HCT116 (cell line): ENCODE data around the gene PIGN. TPM values are rescaled to one million over a fixed set of nuclear protein-coding genes. Genes with fewer than 3 reads are reported as not detected.

Experiments used
- ATAC-seq: fragments of 200-7000 bp; cut with Tn5 transposase; 2 replicates; pipeline ENCODE4 v1.9.1; 2020; ENCODE audit warnings: mild to moderate bottlenecking, moderate library complexity
- BruUV-seq: library from RNA; stranded (reverse); fragments of 400-500 nt; replicated peaks from 2 replicates; lab custom pipeline; 2021; lab: Mats Ljungman, UMichigan
- CTCF ChIA-PET: fragments of 300-600 bp; sonication (Branson Sonifier 250); formaldehyde crosslinking; loops from one replicate; lab custom pipeline; 2021; ENCODE audit warnings: antibody characterized with exemption; lab: Charles Lee
- POLR2A ChIA-PET: fragments of 300-600, 350-600 bp; sonication (Branson Sonifier 250); formaldehyde crosslinking; loops from one replicate; lab custom pipeline; 2021; ENCODE audit warnings: antibody characterized with exemption; lab: Charles Lee
- RAD21 ChIA-PET, 2 experiments: fragments of 300-600 bp; sonication (Branson Sonifier 250); formaldehyde crosslinking; loops; one replicate each; lab custom pipeline; 2023; ENCODE audit warnings: low total read pairs in 2 of 2; ENCODE audit not compliant: uncharacterized antibody in 2 of 2, unreplicated experiment in 2 of 2, low non-redundant PET in 1 of 2; lab: Charles Lee
- DNase-seq: peaks from one replicate; pipeline ENCODE4 v3.0.0-alpha.2; 2010; ENCODE audit warnings: low read depth, low spot score
- H2AFZ ChIP-seq: fragments of 200-600 bp; shearing (Covaris generic), sonication (generic); 2 replicates; pipeline ENCODE4 v1.6.1; 2017; ENCODE audit warnings: low read depth, mixed run types, mixed read lengths, antibody characterized with exemption, low read length; ENCODE audit not compliant: poor library complexity, severe bottlenecking
- H3K27ac ChIP-seq: 2 replicates; pipeline ENCODE4 v1.5.1; 2012; ENCODE audit warnings: low read depth, low read length
- H3K27me3 ChIP-seq: fragments of 200-600 bp; sonication (generic); 2 replicates; pipeline ENCODE4 v1.6.1; 2016; ENCODE audit warnings: mixed run types, low read length, mixed read lengths; ENCODE audit not compliant: insufficient read depth
- H3K36me3 ChIP-seq, 2 experiments: fragments of 200-500 bp in 1 of 2; fragments of 200-600 bp in 1 of 2; sonication (Bioruptor generic) in 1 of 2; sonication (generic) in 1 of 2; 2 replicates each; pipeline versions ENCODE4 v1.5.1 to v1.6.1; 2014 to 2016; ENCODE audit warnings: low read length in 2 of 2, inconsistent platforms in 1 of 2, mixed read lengths in 1 of 2, mixed run types in 1 of 2; ENCODE audit not compliant: insufficient read depth in 2 of 2, control insufficient read depth in 1 of 2
- H3K4me1 ChIP-seq, 2 experiments: fragments of 200-600 bp in 1 of 2; sonication (generic) in 1 of 2; 2 replicates each; pipeline versions ENCODE4 v1.5.1 to v1.6.1; 2012 to 2017; ENCODE audit warnings: low read length in 2 of 2, inconsistent platforms in 1 of 2, mild to moderate bottlenecking in 1 of 2, mixed read lengths in 1 of 2, mixed run types in 1 of 2, moderate library complexity in 1 of 2; ENCODE audit not compliant: insufficient read depth in 2 of 2, control insufficient read depth in 1 of 2
- H3K4me2 ChIP-seq: fragments of 200-600 bp; sonication (generic); 2 replicates; pipeline ENCODE4 v1.6.1; 2017; ENCODE audit warnings: mixed run types, low read length, mixed read lengths
- H3K4me3 ChIP-seq, 2 experiments: fragments of 200-600 bp in 1 of 2; sonication (generic) in 1 of 2; replicated peaks in 1 of 2; 2 replicates each; pipeline ENCODE4 v1.5.1; 2011 to 2016; ENCODE audit warnings: low read length in 2 of 2, control low read depth in 1 of 2, low read depth in 1 of 2, mild to moderate bottlenecking in 1 of 2, mixed read lengths in 1 of 2, mixed run types in 1 of 2
- H3K79me2 ChIP-seq: fragments of 200-600 bp; sonication (generic); 2 replicates; pipeline ENCODE4 v1.6.1; 2017; ENCODE audit warnings: mild to moderate bottlenecking, mixed run types, low read length, moderate library complexity, mixed read lengths; ENCODE audit not compliant: insufficient read depth
- H3K9ac ChIP-seq: fragments of 200-600 bp; sonication (generic); 2 replicates; pipeline ENCODE4 v1.6.1; 2016; ENCODE audit warnings: low read length, mixed read lengths
- H3K9me2 ChIP-seq: fragments of 200-600 bp; sonication (generic), shearing (Covaris generic); 2 replicates; pipeline ENCODE4 v1.6.1; 2017; ENCODE audit warnings: mixed run types, mild to moderate bottlenecking, moderate library complexity; ENCODE audit not compliant: insufficient read depth
- H3K9me3 ChIP-seq, 2 experiments: fragments of 200-500 bp in 1 of 2; fragments of 200-600 bp in 1 of 2; sonication (Bioruptor generic) in 1 of 2; sonication (generic) in 1 of 2; 2 replicates each; pipeline ENCODE4 v1.6.1; 2014 to 2017; ENCODE audit warnings: low read length in 2 of 2, mixed read lengths in 2 of 2, inconsistent platforms in 1 of 2, low read depth in 1 of 2, mild to moderate bottlenecking in 1 of 2, mixed run types in 1 of 2, moderate library complexity in 1 of 2; ENCODE audit not compliant: control insufficient read depth in 1 of 2, insufficient read depth in 1 of 2
- H4K20me1 ChIP-seq: fragments of 200-600 bp; sonication (generic), shearing (Covaris generic); 2 replicates; pipeline ENCODE4 v1.6.1; 2017; ENCODE audit warnings: mixed run types, mild to moderate bottlenecking, moderate library complexity; ENCODE audit not compliant: insufficient read depth
- CEBPB ChIP-seq: IDR thresholded peaks from 2 replicates; pipeline ENCODE4 v1.6.1; 2012; ENCODE audit warnings: low read depth
- CTCF ChIP-seq, 3 experiments: fragments of 200-600 bp in 1 of 3; sonication (generic) in 1 of 3; IDR thresholded peaks in 2 of 3; conservative IDR thresholded peaks in 1 of 3; 2 replicates each; pipeline ENCODE4 v1.5.1; 2012 to 2017; ENCODE audit warnings: low read depth in 2 of 3, low read length in 2 of 3, antibody characterized with exemption in 1 of 3, borderline replicate concordance in 1 of 3, control low read depth in 1 of 3, mild to moderate bottlenecking in 1 of 3, mixed read lengths in 1 of 3, mixed run types in 1 of 3, moderate library complexity in 1 of 3; ENCODE audit not compliant: insufficient read depth in 1 of 3
- ELF1 ChIP-seq: IDR thresholded peaks from 2 replicates; pipeline ENCODE4 v1.6.1; 2012; ENCODE audit warnings: low read depth, borderline replicate concordance
- EZH2 ChIP-seq: fragments of 200-600 bp; sonication (generic); IDR thresholded peaks from 2 replicates; pipeline ENCODE4 v1.6.1; 2017; ENCODE audit warnings: antibody characterized with exemption, mixed run types
- EZH2phosphoT487 ChIP-seq: fragments of 200-600 bp; IDR thresholded peaks from 2 replicates; pipeline ENCODE4 v1.6.1; 2018; ENCODE audit warnings: antibody characterized with exemption, borderline replicate concordance
- FOSL1 ChIP-seq: IDR thresholded peaks from 2 replicates; pipeline ENCODE4 v1.6.1; 2012; ENCODE audit warnings: low read depth
- JUND ChIP-seq: IDR thresholded peaks from 2 replicates; pipeline ENCODE4 v1.6.1; 2012
- POLR2A ChIP-seq: IDR thresholded peaks from 2 replicates; pipeline ENCODE4 v1.7.0; 2011; ENCODE audit warnings: borderline replicate concordance; ENCODE audit not compliant: insufficient read depth, insufficient read length; ENCODE audit errors: extremely low read depth
- POLR2AphosphoS5 ChIP-seq: IDR thresholded peaks from 2 replicates; pipeline ENCODE4 v1.6.1; 2011; ENCODE audit warnings: mild to moderate bottlenecking, low read depth, low read length, moderate library complexity
- RAD21 ChIP-seq: IDR thresholded peaks from 2 replicates; pipeline ENCODE4 v1.6.1; 2012; ENCODE audit warnings: low read depth, mild to moderate bottlenecking
- SIN3A ChIP-seq: IDR thresholded peaks from 2 replicates; pipeline ENCODE4 v1.6.1; 2012; ENCODE audit warnings: low read depth
- SP1 ChIP-seq: IDR thresholded peaks from 2 replicates; pipeline ENCODE4 v1.6.1; 2012; ENCODE audit warnings: low read depth
- TCF7L2 ChIP-seq: IDR thresholded peaks from 2 replicates; pipeline ENCODE4 v1.7.0; 2011; ENCODE audit warnings: borderline replicate concordance, inconsistent platforms; ENCODE audit not compliant: insufficient read depth, insufficient read length; ENCODE audit errors: extremely low read depth
- YY1 ChIP-seq: IDR thresholded peaks from 2 replicates; pipeline ENCODE4 v1.6.1; 2011; ENCODE audit warnings: low read length, low read depth, moderate library complexity, mild to moderate bottlenecking; ENCODE audit not compliant: insufficient replicate concordance; ENCODE audit errors: extremely low read depth
- ZFX ChIP-seq: fragments of 450-650 bp; IDR thresholded peaks from 2 replicates; pipeline ENCODE4 v1.6.1; 2017
- intact Hi-C: fragments of 100-400 bp; cut with micrococcal nuclease; formaldehyde crosslinking; loops from 2 replicates; pipeline ENCODE4 v1.10.0; 2022
- total RNA-seq: library from RNA; stranded (reverse); gene quantifications from one replicate; pipeline ENCODE4 v1.2.1, GENCODE V29; 2021; ENCODE audit not compliant: unreplicated experiment
- TF ChIP-seq, protein P1 (sequence below): IDR thresholded peaks from 2 replicates; pipeline ENCODE4 v1.6.1; 2011; ENCODE audit warnings: mild to moderate bottlenecking, low read length, moderate library complexity; ENCODE audit not compliant: insufficient replicate concordance; ENCODE audit errors: extremely low read depth
- TF ChIP-seq, protein P2 (sequence below): IDR thresholded peaks from 2 replicates; pipeline ENCODE4 v1.6.1; 2012
- TF ChIP-seq, protein P3 (sequence below): IDR thresholded peaks from 2 replicates; pipeline ENCODE4 v1.6.1; 2012

The PIGN gene
- total RNA-seq, 1 experiment from 2014 or later, result 12.2 TPM

DNA sequence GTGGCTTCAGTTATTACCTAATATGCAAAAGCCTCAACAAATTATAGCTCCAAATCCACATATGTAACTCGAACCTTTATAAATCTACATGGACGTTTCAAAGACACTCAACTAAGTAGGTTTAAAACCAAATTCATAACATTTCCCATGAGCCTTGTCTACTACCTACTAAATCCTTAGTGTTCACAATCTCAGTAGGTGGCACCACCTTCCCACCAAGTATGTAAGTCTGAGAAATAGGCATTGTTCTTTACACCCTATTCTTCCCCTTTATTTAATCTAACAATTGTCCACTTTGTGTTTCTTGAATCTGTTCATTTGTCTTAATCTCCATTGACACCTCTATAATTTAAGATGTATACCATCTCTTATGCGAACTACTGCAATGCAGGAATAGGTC is 4.6 kb downstream of the PIGN start:
- TF ChIP-seq JUND (no peak), ELF1 (no peak), SIN3A (no peak), RAD21 (peak; percentile 23; the same call in 1 of the 2 replicates), SP1 (no peak), POLR2A (no peak), TCF7L2 (no peak)
- intact Hi-C loops, result loop anchor here (2.0 to 10.0 kb wide), 2 partner anchors 801 to 1183 kb away; partner anchors contain the start of gene KDSR
- ChIA-PET RAD21 (no interaction called here), POLR2A (no interaction called here), CTCF (no interaction called here)
- Histone ChIP-seq H3K9ac (no peak overlapping the region), H3K79me2 (peaks cover 17% of the 10 kb centered on the region), H3K27ac (no peak overlapping the region), H2AFZ (no peak overlapping the region), H3K9me3 (no peaks in the 10 kb centered on the region), H3K9me2 (no peaks in the 10 kb centered on the region), H3K4me3 (no peak overlapping the region), H3K36me3 (no peaks in the 10 kb centered on the region), H3K4me1 (peaks cover 0 to 7% of the 10 kb centered on the region in 2 experiments; a peak in 2 of 4 replicates), H4K20me1 (no peaks in the 10 kb centered on the region), H3K4me2 (no peak overlapping the region), H3K27me3 (no peaks in the 10 kb centered on the region)
- ATAC-seq (no peak), DNase-seq (no peak)
- no TSS peak for BruUV-seq

DNA sequence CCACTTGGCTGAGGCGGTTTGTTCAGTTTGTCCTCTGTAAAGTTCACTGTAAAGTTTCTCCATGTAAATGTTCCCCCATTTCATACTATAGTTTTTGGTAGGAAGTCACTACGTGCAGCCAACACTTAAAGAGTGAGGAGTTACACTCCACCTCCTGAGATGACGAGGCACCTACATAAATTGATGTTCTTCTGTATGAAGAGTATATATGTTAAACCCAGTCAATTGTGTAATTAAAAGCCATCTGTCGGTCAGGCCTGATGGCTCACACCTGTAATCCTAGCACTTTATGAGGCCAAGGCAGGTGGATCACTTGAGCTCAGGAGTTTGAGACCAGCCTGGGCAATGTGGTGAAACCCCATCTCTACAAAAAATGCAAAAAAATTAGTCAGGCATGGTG is 7.6 kb downstream of the PIGN start:
- H2AFZ ChIP-seq, result no peak overlapping the region
- no peak overlapping the region for H3K4me2 ChIP-seq
- ATAC-seq (no peak), DNase-seq (no peak)
- POLR2A ChIA-PET, result no interaction called here
- H4K20me1 ChIP-seq, result no peaks in the 10 kb centered on the region
- CTCF ChIA-PET, result no interaction called here
- no peaks in the 10 kb centered on the region for H3K36me3 ChIP-seq
- H3K4me1 ChIP-seq, result no peaks in the 10 kb centered on the region
- no peaks in the 10 kb centered on the region for H3K9me2 ChIP-seq
- no peak overlapping the region for H3K27ac ChIP-seq
- intact Hi-C loops, result no loop called here
- H3K9ac ChIP-seq, result no peak overlapping the region
- H3K9me3 ChIP-seq, result no peaks in the 10 kb centered on the region
- H3K79me2 ChIP-seq, result peaks cover 2% of the 10 kb centered on the region
- no TSS peak for BruUV-seq
- no peaks in the 10 kb centered on the region for H3K27me3 ChIP-seq
- RAD21 ChIA-PET, result no interaction called here
- no peak overlapping the region for H3K4me3 ChIP-seq
- no peak for TF ChIP-seq YY1
- TF ChIP-seq SIN3A, result no peak
- no peak for TF ChIP-seq JUND
- TF ChIP-seq, protein P1, sequence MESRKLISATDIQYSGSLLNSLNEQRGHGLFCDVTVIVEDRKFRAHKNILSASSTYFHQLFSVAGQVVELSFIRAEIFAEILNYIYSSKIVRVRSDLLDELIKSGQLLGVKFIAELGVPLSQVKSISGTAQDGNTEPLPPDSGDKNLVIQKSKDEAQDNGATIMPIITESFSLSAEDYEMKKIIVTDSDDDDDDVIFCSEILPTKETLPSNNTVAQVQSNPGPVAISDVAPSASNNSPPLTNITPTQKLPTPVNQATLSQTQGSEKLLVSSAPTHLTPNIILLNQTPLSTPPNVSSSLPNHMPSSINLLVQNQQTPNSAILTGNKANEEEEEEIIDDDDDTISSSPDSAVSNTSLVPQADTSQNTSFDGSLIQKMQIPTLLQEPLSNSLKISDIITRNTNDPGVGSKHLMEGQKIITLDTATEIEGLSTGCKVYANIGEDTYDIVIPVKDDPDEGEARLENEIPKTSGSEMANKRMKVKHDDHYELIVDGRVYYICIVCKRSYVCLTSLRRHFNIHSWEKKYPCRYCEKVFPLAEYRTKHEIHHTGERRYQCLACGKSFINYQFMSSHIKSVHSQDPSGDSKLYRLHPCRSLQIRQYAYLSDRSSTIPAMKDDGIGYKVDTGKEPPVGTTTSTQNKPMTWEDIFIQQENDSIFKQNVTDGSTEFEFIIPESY, result no peak
- no peak for TF ChIP-seq EZH2
- TF ChIP-seq FOSL1, result no peak
- no peak for TF ChIP-seq ELF1
- no peak for TF ChIP-seq EZH2phosphoT487
- TF ChIP-seq, protein P2, sequence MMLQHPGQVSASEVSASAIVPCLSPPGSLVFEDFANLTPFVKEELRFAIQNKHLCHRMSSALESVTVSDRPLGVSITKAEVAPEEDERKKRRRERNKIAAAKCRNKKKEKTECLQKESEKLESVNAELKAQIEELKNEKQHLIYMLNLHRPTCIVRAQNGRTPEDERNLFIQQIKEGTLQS, result no peak
- TF ChIP-seq CTCF (IDR thresholded peaks at IDR 0.05 in 2 of 3, conservative IDR thresholded peaks at IDR 0.05 in 1 of 3; ENCODE audit: borderline replicate concordance in 1 of 3, insufficient read depth in 1 of 3, low read depth in 2 of 3, low read length in 2 of 3), result no peak
- TF ChIP-seq, protein P3, sequence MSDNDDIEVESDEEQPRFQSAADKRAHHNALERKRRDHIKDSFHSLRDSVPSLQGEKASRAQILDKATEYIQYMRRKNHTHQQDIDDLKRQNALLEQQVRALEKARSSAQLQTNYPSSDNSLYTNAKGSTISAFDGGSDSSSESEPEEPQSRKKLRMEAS, result no peak
- TF ChIP-seq CEBPB, result no peak
- no peak for TF ChIP-seq RAD21
- TF ChIP-seq POLR2AphosphoS5, result no peak
- no peak for TF ChIP-seq ZFX
